Caco-2 (cell line): ENCODE data around the gene BLOC1S3. TPM values are rescaled to one million over a fixed set of nuclear protein-coding genes. Genes with fewer than 3 reads are reported as not detected.

Experiments
- BruUV-seq: library from RNA; stranded (reverse); fragments of 400-500 nt; replicated peaks from 2 replicates; lab custom pipeline; 2021; lab: Mats Ljungman, UMichigan
- CTCF ChIA-PET: fragments of 300-600 bp; sonication (Branson Sonifier 250); formaldehyde crosslinking; loops from one replicate; lab custom pipeline; 2022; ENCODE audit warnings: antibody characterized with exemption; lab: Charles Lee
- POLR2A ChIA-PET: fragments of 300-600 bp; sonication (Branson Sonifier 250); formaldehyde crosslinking; loops from one replicate; lab custom pipeline; 2022; ENCODE audit warnings: antibody characterized with exemption; lab: Charles Lee
- DNase-seq, 2 experiments: peaks; one replicate each; pipeline versions ENCODE4 v3.0.0 to v3.0.0-alpha.2; 2020 to 2022
- H3K27me3 ChIP-seq: replicated peaks from 2 replicates; pipeline ENCODE4 v1.6.0; 2011; ENCODE audit warnings: low read length; ENCODE audit not compliant: control insufficient read depth, insufficient read depth
- H3K36me3 ChIP-seq: 2 replicates; pipeline ENCODE4 v1.5.1; 2011; ENCODE audit warnings: low read length; ENCODE audit not compliant: control insufficient read depth, insufficient read depth
- H3K4me1 ChIP-seq: fragments of 250-450 bp; sonication (Bioruptor Pico); 2 replicates; pipeline ENCODE4 v1.5.1; 2020; ENCODE audit warnings: mild to moderate bottlenecking
- H3K4me3 ChIP-seq: 2 replicates; pipeline ENCODE4 v1.5.1; 2011; ENCODE audit warnings: low read depth, mild to moderate bottlenecking, control low read depth, low read length
- H3K9me3 ChIP-seq: fragments of 250-450 bp; sonication (Bioruptor Pico); 2 replicates; pipeline ENCODE4 v1.5.1; 2020; ENCODE audit warnings: mild to moderate bottlenecking, moderate library complexity
- H3K27ac Mint-ChIP-seq: one replicate; pipeline ENCODE4 v1.8.0; 2022; ENCODE audit warnings: mixed read lengths; ENCODE audit not compliant: unreplicated experiment
- H3K27me3 Mint-ChIP-seq: one replicate; pipeline ENCODE4 v1.8.0; 2022; ENCODE audit warnings: mixed read lengths; ENCODE audit not compliant: insufficient read depth, unreplicated experiment
- H3K36me3 Mint-ChIP-seq: one replicate; pipeline ENCODE4 v1.8.0; 2022; ENCODE audit warnings: mild to moderate bottlenecking, mixed read lengths; ENCODE audit not compliant: insufficient read depth, unreplicated experiment
- H3K4me1 Mint-ChIP-seq: one replicate; pipeline ENCODE4 v1.8.0; 2022; ENCODE audit warnings: low read depth, mixed read lengths; ENCODE audit not compliant: unreplicated experiment
- H3K4me3 Mint-ChIP-seq: one replicate; pipeline ENCODE4 v1.8.0; 2022; ENCODE audit warnings: mild to moderate bottlenecking, moderate library complexity, mixed read lengths; ENCODE audit not compliant: unreplicated experiment
- H3K9me3 Mint-ChIP-seq: one replicate; pipeline ENCODE4 v1.8.0; 2022; ENCODE audit warnings: mixed read lengths; ENCODE audit not compliant: unreplicated experiment
- CTCF ChIP-seq, 2 experiments: fragments of 200-600 bp in 1 of 2; IDR thresholded peaks; 1 replicate in 1 of 2; 2 replicates in 1 of 2; pipeline versions ENCODE4 v1.5.1 to v1.8.0; 2011 to 2022; ENCODE audit warnings: antibody characterized with exemption in 1 of 2, control low read depth in 1 of 2, inconsistent platforms in 1 of 2, low read depth in 1 of 2, low read length in 1 of 2, mild to moderate bottlenecking in 1 of 2, moderate library complexity in 1 of 2; ENCODE audit not compliant: insufficient read depth in 1 of 2, severe bottlenecking in 1 of 2, unreplicated experiment in 1 of 2
- intact Hi-C: fragments of 100-400 bp; cut with micrococcal nuclease; formaldehyde crosslinking; loops from one replicate; pipeline ENCODE4 v1.10.0; 2022; ENCODE audit not compliant: unreplicated experiment
- total RNA-seq: library from RNA; stranded (reverse); gene quantifications from 2 replicates; pipeline ENCODE4 v1.2.3, GENCODE V29; 2022

The BLOC1S3 gene
- total RNA-seq, 1 experiment from 2014 or later, result 20.4 TPM

- Mint-ChIP-seq H3K36me3 (no peaks in the 10 kb centered on the region), H3K27me3 (no peaks in the 10 kb centered on the region), H3K4me1 (peaks cover 11% of the 10 kb centered on the region), H3K4me3 (no peak overlapping the region), H3K9me3 (no peaks in the 10 kb centered on the region), H3K27ac (no peak overlapping the region)
- peak; percentile 64 to 76 for TF ChIP-seq CTCF (IDR thresholded peaks at IDR 0.05; ENCODE audit: insufficient read depth in 1 of 2, low read depth in 1 of 2, low read length in 1 of 2, severe bottlenecking in 1 of 2, unreplicated experiment in 1 of 2)
- no peaks in the 10 kb centered on the region for H3K27me3 ChIP-seq
- no TSS peak for BruUV-seq
- H3K4me1 ChIP-seq, result no peaks in the 10 kb centered on the region
- POLR2A ChIA-PET, result no interaction called here
- intact Hi-C loops, result no loop called here
- no peaks in the 10 kb centered on the region for H3K9me3 ChIP-seq
- no peak overlapping the region for H3K4me3 ChIP-seq
- CTCF ChIA-PET, result interaction anchor here (1.0 to 1.1 kb wide), 2 partner anchors 10 to 151 kb away, joined by 3 read pairs; partner anchors contain the start of gene TRAPPC6A
- H3K36me3 ChIP-seq, result no peaks in the 10 kb centered on the region
- DNase-seq, result peak in 1 of 2 experiments; percentile 43
Measured at GRCh38 chr19:45187421-45188100, 9.0 kb downstream of the BLOC1S3 start.

GRCh38 chr19:45189971-45190370 lies 11.4 kb downstream of the BLOC1S3 start:
- TF ChIP-seq CTCF (IDR thresholded peaks at IDR 0.05; ENCODE audit: insufficient read depth in 1 of 2, low read depth in 1 of 2, low read length in 1 of 2, severe bottlenecking in 1 of 2, unreplicated experiment in 1 of 2), result no peak
- no peak for DNase-seq
- Mint-ChIP-seq H3K36me3 (no peaks in the 10 kb centered on the region), H3K4me1 (peaks cover 6% of the 10 kb centered on the region), H3K9me3 (no peaks in the 10 kb centered on the region), H3K27ac (no peak overlapping the region), H3K27me3 (no peaks in the 10 kb centered on the region), H3K4me3 (no peak overlapping the region)
- Histone ChIP-seq H3K4me1 (no peaks in the 10 kb centered on the region), H3K9me3 (no peaks in the 10 kb centered on the region), H3K4me3 (no peak overlapping the region), H3K36me3 (no peaks in the 10 kb centered on the region), H3K27me3 (no peaks in the 10 kb centered on the region)
- CTCF ChIA-PET, result no interaction called here
- no TSS peak for BruUV-seq
- POLR2A ChIA-PET, result no interaction called here
- intact Hi-C loops, result no loop called here

GRCh38 chr19:45191375-45191774 lies 12.8 kb downstream of the BLOC1S3 start:
- ChIA-PET POLR2A (no interaction called here), CTCF (no interaction called here)
- no peaks in the 10 kb centered on the region for H3K27me3 Mint-ChIP-seq
- intact Hi-C loops, result no loop called here
- no peak for DNase-seq
- H3K27ac Mint-ChIP-seq, result no peak overlapping the region
- Histone ChIP-seq H3K4me1 (no peaks in the 10 kb centered on the region), H3K9me3 (no peaks in the 10 kb centered on the region), H3K27me3 (no peaks in the 10 kb centered on the region), H3K36me3 (no peaks in the 10 kb centered on the region), H3K4me3 (no peak overlapping the region)
- H3K4me1 Mint-ChIP-seq, result no peaks in the 10 kb centered on the region
- no peak for TF ChIP-seq CTCF (IDR thresholded peaks at IDR 0.05; ENCODE audit: insufficient read depth in 1 of 2, low read depth in 1 of 2, low read length in 1 of 2, severe bottlenecking in 1 of 2, unreplicated experiment in 1 of 2)
- BruUV-seq, result no TSS peak
- no peak overlapping the region for H3K4me3 Mint-ChIP-seq
- no peaks in the 10 kb centered on the region for H3K36me3 Mint-ChIP-seq
- H3K9me3 Mint-ChIP-seq, result no peaks in the 10 kb centered on the region
